Measurements from ENCODE around the gene RPL35. TPM values are rescaled to one million over a fixed set of nuclear protein-coding genes. Genes with fewer than 3 reads are reported as not detected.

Gene RPL35
- total and polyA plus RNA-seq, 10 of the 15 experiments (the other 5 are each of a cell fraction or from before 2014, with no cell fraction given): 2,572 to 6,300 (median 3,864) TPM

DNA sequence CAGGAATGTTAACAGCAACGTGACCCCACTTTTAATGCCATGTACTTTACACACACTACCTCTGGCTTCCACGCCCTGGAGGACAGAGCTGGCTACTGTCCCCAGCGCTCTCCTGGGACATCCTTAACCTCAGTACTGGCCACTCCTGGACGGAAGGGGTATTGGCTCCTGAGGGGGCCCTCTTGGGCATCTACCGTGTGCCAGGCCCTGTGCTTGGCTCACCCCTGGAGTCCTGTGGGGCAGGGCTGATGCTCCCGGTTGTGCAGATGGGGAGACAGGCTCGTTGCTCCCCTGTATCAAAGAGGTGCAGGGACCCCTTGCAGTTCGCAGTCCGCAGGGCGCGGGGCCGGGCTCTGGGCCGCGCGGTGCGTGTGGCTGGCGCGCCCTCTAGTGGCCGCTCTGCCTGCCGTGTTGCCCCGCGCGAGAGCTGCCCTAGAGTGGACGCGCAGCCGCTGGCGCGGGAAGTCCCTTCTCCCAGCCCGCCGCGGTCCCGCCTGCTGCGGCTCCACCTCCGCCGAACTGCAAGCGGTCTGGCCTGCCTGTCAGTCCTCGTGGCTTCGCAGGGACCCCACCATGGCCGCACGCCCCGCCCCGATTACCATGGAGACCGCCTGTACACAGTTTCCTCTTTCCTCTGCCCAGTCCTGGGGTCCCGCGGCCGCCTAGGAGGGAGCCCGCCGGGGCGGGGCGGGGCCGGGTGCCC lies 8.8 kb downstream of the RPL35 start, which contains the start of gene WDR38 (continued):
- TF ChIP-seq STAT1 (conservative IDR thresholded peaks at IDR 0.05) (no peak), MXI1 (IDR thresholded peaks at IDR 0.05; ENCODE audit: low read depth, low read length) (peak; percentile 74), POU2F2 (IDR thresholded peaks at IDR 0.05; ENCODE audit: borderline replicate concordance, low read depth, low read length) (0 out of 3 replicates have a peak, but pooled peaks have one; percentile 18), SREBF2 (IDR thresholded peaks at IDR 0.05; ENCODE audit: low read length) (no peak), CREB1 (IDR thresholded peaks at IDR 0.05; ENCODE audit: low read depth) (no peak), STAT3 (IDR thresholded peaks at IDR 0.05; ENCODE audit: low read depth, low read length) (no peak), MEF2A (IDR thresholded peaks at IDR 0.05; ENCODE audit: insufficient read depth, low read depth, low read length) (no peak), HDAC2 (IDR thresholded peaks at IDR 0.05) (no peak)
- TF ChIP-seq, protein P1, sequence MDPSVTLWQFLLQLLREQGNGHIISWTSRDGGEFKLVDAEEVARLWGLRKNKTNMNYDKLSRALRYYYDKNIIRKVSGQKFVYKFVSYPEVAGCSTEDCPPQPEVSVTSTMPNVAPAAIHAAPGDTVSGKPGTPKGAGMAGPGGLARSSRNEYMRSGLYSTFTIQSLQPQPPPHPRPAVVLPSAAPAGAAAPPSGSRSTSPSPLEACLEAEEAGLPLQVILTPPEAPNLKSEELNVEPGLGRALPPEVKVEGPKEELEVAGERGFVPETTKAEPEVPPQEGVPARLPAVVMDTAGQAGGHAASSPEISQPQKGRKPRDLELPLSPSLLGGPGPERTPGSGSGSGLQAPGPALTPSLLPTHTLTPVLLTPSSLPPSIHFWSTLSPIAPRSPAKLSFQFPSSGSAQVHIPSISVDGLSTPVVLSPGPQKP (IDR thresholded peaks at IDR 0.05; ENCODE audit: low read depth, low read length): no peak
- TF ChIP-seq, protein P2, sequence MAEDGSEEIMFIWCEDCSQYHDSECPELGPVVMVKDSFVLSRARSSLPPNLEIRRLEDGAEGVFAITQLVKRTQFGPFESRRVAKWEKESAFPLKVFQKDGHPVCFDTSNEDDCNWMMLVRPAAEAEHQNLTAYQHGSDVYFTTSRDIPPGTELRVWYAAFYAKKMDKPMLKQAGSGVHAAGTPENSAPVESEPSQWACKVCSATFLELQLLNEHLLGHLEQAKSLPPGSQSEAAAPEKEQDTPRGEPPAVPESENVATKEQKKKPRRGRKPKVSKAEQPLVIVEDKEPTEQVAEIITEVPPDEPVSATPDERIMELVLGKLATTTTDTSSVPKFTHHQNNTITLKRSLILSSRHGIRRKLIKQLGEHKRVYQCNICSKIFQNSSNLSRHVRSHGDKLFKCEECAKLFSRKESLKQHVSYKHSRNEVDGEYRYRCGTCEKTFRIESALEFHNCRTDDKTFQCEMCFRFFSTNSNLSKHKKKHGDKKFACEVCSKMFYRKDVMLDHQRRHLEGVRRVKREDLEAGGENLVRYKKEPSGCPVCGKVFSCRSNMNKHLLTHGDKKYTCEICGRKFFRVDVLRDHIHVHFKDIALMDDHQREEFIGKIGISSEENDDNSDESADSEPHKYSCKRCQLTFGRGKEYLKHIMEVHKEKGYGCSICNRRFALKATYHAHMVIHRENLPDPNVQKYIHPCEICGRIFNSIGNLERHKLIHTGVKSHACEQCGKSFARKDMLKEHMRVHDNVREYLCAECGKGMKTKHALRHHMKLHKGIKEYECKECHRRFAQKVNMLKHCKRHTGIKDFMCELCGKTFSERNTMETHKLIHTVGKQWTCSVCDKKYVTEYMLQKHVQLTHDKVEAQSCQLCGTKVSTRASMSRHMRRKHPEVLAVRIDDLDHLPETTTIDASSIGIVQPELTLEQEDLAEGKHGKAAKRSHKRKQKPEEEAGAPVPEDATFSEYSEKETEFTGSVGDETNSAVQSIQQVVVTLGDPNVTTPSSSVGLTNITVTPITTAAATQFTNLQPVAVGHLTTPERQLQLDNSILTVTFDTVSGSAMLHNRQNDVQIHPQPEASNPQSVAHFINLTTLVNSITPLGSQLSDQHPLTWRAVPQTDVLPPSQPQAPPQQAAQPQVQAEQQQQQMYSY (CRISPR knock-in tag; IDR thresholded peaks at IDR 0.05): no peak
- TF ChIP-seq, protein P3, sequence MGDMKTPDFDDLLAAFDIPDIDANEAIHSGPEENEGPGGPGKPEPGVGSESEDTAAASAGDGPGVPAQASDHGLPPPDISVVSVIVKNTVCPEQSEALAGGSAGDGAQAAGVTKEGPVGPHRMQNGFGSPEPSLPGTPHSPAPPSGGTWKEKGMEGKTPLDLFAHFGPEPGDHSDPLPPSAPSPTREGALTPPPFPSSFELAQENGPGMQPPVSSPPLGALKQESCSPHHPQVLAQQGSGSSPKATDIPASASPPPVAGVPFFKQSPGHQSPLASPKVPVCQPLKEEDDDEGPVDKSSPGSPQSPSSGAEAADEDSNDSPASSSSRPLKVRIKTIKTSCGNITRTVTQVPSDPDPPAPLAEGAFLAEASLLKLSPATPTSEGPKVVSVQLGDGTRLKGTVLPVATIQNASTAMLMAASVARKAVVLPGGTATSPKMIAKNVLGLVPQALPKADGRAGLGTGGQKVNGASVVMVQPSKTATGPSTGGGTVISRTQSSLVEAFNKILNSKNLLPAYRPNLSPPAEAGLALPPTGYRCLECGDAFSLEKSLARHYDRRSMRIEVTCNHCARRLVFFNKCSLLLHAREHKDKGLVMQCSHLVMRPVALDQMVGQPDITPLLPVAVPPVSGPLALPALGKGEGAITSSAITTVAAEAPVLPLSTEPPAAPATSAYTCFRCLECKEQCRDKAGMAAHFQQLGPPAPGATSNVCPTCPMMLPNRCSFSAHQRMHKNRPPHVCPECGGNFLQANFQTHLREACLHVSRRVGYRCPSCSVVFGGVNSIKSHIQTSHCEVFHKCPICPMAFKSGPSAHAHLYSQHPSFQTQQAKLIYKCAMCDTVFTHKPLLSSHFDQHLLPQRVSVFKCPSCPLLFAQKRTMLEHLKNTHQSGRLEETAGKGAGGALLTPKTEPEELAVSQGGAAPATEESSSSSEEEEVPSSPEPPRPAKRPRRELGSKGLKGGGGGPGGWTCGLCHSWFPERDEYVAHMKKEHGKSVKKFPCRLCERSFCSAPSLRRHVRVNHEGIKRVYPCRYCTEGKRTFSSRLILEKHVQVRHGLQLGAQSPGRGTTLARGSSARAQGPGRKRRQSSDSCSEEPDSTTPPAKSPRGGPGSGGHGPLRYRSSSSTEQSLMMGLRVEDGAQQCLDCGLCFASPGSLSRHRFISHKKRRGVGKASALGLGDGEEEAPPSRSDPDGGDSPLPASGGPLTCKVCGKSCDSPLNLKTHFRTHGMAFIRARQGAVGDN (IDR thresholded peaks at IDR 0.05): no peak
- TF ChIP-seq, protein P4, sequence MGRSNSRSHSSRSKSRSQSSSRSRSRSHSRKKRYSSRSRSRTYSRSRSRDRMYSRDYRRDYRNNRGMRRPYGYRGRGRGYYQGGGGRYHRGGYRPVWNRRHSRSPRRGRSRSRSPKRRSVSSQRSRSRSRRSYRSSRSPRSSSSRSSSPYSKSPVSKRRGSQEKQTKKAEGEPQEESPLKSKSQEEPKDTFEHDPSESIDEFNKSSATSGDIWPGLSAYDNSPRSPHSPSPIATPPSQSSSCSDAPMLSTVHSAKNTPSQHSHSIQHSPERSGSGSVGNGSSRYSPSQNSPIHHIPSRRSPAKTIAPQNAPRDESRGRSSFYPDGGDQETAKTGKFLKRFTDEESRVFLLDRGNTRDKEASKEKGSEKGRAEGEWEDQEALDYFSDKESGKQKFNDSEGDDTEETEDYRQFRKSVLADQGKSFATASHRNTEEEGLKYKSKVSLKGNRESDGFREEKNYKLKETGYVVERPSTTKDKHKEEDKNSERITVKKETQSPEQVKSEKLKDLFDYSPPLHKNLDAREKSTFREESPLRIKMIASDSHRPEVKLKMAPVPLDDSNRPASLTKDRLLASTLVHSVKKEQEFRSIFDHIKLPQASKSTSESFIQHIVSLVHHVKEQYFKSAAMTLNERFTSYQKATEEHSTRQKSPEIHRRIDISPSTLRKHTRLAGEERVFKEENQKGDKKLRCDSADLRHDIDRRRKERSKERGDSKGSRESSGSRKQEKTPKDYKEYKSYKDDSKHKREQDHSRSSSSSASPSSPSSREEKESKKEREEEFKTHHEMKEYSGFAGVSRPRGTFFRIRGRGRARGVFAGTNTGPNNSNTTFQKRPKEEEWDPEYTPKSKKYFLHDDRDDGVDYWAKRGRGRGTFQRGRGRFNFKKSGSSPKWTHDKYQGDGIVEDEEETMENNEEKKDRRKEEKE (IDR thresholded peaks at IDR 0.05): 0 out of 2 replicates have a peak, but pooled peaks have one; percentile 18

Data from GM12878 (cell line).